HG03095 (cell line): ENCODE results near the gene TP63.

Experiments used
- ATAC-seq: cut with Tn5 transposase; IDR thresholded peaks from one replicate; pipeline ENCODE4 v1.9.1; 2021; ENCODE audit warnings: moderate library complexity; ENCODE audit not compliant: unreplicated experiment

TP63 gene

GRCh38 chr3:189842681-189843602, 211.8 kb downstream of the TP63 start:
- no peak for ATAC-seq

- no peak for ATAC-seq
Observed at GRCh38 chr3:189845069-189845468, 213.9 kb downstream of the TP63 start.

DNA sequence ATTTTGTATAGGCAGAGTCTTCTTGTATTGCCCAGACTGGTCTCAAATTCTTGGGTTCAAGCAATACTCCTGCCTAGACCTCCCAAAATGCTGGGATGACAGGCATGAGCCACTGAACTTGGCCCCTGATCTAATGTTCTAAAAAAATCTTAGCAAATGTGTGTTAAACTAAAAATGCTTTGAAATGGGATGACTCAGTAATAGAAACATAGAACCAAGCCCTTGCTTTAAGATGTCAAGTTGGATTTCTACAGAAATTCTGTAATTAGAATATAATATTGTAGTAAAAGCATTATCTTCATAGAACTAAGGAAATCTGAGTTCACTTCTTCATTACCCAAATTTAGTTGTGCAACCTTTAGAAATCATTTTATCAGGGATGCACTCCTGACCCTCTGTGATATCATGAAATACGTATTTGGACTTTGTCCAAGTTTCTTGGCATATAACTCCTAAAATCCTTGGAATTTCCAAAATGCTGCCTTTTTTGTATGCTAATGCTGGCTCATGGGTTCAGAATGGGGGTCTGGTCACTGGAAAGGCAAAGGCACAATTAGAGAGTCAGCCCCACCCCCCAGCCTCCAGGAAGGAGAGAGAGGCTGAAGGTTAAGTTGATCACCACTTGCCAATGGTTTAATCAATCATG, 217.3 kb downstream of the TP63 start:
- no peak for ATAC-seq

- no peak for ATAC-seq
Observed at GRCh38 chr3:189849262-189849661, 218.1 kb downstream of the TP63 start.

- no peak for ATAC-seq
Observed at GRCh38 chr3:189851682-189852081, 220.5 kb downstream of the TP63 start.

DNA sequence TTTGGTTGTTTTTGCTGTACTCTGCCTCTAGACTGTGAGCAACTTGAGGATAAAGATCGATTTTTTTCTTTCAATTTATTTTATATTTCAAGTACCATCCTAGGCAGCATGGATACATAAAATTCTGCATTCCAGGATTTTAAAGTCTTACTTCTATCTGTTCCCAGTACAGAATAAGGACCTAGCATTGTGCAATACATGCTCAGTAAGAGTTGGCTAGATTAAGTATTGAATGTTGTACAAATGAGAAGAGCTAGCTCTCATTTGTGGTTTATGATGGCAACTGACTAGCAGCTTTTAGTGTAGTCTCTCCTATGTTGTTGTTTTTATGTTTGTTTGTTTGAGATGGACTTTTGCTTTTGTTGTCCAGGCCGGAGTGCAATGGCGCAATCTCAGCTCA, 222.7 kb downstream of the TP63 start:
- no peak for ATAC-seq

GRCh38 chr3:189860296-189860695, 229.1 kb downstream of the TP63 start:
- no peak for ATAC-seq

DNA sequence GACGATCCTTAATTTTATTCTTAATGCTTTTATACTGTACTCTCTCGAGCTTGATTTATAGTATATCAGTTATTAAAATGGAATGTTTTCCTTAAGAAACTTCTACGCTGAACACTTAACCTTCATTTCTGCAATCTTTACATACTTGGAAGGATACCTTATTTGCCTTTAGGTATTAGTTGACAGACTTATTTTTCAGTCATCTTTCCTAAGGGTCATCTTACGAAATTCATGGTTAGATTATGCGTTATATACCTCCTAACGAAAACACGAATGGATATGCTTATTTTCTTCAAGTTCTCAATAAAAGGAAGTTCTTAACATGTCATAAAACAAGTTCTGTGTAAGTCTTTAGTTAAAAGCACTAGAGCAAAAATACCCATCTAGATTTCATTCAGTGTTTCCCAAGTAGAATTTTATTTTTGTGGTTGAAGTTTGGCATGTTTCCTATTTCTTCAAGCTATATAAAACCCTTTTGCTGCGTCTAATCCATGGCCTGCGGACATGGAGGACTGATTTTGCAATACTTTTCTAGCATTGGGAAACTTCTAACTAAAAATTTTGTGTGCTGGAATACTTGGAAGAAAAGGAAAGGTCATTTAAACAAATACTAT, 231.3 kb downstream of the TP63 start:
- no peak for ATAC-seq

- ATAC-seq: no peak
Observed at GRCh38 chr3:189863031-189863430, 231.8 kb downstream of the TP63 start.

DNA sequence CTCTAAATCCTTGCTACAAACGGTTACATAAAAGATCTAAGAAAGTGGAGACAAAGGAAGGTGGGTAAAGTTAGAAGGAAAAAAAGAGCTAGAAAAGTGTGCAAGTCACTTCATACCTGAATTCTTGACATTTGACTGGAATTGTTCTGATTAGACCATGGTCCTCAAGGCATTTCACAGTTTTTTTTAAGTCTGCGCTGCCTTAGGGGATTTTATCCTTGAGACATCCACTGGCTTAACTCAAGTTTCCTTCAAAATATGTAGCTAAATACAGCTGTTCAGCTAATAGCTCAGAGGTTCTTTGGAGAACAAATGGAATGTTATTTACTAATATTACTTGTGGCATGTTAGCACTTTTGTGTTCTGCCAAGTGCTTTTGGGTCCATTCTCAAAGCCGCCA, 236.9 kb downstream of the TP63 start:
- ATAC-seq: no peak

DNA sequence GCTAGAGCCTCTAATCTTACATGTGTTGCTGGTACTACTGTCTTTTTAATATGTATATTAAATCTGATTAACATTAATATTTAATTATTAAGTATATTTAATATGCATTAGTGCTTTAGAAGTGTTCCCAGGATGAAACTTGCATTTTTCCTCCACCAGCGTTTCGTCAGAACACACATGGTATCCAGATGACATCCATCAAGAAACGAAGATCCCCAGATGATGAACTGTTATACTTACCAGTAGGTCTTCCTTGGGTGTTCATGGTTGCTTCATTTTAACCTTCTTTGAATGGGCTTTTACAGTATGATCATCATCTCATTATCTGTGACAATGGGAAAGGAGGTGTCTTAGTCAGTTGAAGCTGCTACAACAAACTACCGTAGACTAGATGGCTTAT, 238.0 kb downstream of the TP63 start:
- ATAC-seq: no peak

GRCh38 chr3:189871418-189871817, 240.2 kb downstream of the TP63 start:
- ATAC-seq: no peak

- peak; percentile 70 for ATAC-seq
Observed at GRCh38 chr3:189883113-189883753, 252.0 kb downstream of the TP63 start.

DNA sequence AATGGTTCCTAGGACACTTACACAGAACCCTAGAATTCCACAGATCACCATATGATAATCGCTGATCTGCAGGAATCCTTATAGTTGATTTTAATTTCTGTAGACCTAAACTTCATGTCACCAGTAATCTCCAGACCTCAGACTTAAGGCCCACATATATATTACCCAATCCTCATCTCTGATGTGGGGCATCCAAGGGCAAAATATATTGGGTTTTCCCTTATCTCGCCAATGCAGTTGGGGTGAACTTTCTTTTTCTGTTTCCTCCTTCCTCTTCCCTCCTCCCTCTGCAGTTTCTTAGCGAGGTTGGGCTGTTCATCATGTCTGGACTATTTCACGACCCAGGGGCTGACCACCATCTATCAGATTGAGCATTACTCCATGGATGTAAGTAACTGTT, 259.3 kb downstream of the TP63 start:
- no peak for ATAC-seq

DNA sequence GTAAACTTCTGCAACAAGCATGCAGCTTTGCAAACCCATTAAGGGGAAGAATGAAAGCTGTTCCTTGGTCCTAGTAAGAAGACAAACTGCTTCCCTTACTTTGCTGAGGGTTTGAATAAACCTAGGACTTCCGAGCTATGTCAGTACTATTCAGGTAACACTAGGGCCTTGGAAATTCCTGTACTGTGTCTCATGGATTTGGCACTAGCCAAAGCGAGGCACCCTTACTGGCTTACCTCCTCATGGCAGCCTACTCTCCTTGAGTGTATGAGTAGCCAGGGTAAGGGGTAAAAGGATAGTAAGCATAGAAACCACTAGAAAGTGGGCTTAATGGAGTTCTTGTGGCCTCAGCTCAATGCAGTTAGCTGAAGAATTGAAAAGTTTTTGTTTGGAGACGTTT, 265.3 kb downstream of the TP63 start:
- ATAC-seq: no peak

- ATAC-seq: no peak
Observed at GRCh38 chr3:189897406-189897805, 266.2 kb downstream of the TP63 start.

- ATAC-seq: no peak
Observed at GRCh38 chr3:189898559-189899153, 267.5 kb downstream of the TP63 start.

DNA sequence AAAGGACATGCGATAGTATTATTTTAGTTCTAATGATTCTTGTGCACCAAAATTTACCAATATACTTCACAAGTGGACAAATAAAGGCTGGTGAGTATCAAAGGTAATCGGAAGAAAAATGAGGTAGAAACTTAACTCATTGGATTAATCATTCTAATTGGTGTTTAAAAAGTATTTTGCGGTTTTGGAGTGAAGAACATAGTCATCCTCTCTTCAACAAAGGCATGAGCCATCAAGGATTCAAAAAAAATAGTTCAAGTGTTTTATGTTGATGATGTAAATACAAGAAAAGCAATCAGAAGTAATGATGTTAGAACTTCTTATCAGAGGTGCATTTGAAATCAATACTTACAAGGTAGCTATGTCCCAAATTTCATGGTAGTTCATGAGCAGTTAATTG, 268.0 kb downstream of the TP63 start:
- ATAC-seq: no peak

GRCh38 chr3:189900578-189900977, 269.4 kb downstream of the TP63 start:
- ATAC-seq: no peak

GRCh38 chr3:189901481-189901880, 270.3 kb downstream of the TP63 start:
- ATAC-seq: no peak
